GM19239 (cell line): ENCODE data around the gene DEFB123.

Experiments
- DNase-seq: peaks from one replicate; pipeline ENCODE4 v3.0.0; 2011; ENCODE audit warnings: low spot score; ENCODE audit not compliant: insufficient read length
- FAIRE-seq: peaks from 2 replicates; lab custom pipeline; 2011; peaks lifted over from hg19 to GRCh38; lab: Jason Lieb, UNC

DEFB123 gene

GRCh38 chr20:31473331-31474096 lies 33.1 kb downstream of the DEFB123 start:
- FAIRE-seq = no peak
- no peak for DNase-seq

DNA sequence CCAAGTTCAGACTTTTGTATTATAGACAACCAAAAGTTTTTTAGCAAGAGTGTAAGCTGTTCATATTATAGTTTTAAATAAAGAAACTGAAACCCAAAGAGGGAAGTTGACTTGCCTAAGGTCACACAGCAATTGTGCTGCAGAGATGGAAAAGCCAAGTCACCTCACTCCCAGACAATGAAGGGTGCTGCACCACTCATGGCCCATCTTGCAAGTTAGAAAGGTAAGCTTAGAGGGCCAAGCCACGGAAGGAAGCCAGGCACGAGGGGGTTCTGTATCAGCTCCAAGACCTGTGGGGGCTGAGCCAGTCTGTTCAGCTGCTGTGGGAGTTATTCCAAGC lies 33.6 kb downstream of the DEFB123 start:
- FAIRE-seq = peak; percentile 68

GRCh38 chr20:31474758-31475427 lies 34.5 kb downstream of the DEFB123 start, which contains the start of the genes DEFB124 and REM1:
Gene DEFB124, minus strand, starts transcription at chr20:31475127. Its CDS starts 2,114 bp downstream, at chr20:31473013.
Gene REM1, plus strand, starts transcription at chr20:31475288. Its CDS starts 1,158 bp downstream, at chr20:31476446.
- FAIRE-seq (no peak), DNase-seq (no peak)

More for the DNA sequence above, 33.6 kb downstream of the DEFB123 start:
- DNase-seq = no peak

GRCh38 chr20:31475472-31476293 lies 35.3 kb downstream of the DEFB123 start:
- no peak for FAIRE-seq
- DNase-seq = no peak

GRCh38 chr20:31476294-31476585 lies 35.8 kb downstream of the DEFB123 start:
- DNase-seq = no peak
- FAIRE-seq = no peak

DNA sequence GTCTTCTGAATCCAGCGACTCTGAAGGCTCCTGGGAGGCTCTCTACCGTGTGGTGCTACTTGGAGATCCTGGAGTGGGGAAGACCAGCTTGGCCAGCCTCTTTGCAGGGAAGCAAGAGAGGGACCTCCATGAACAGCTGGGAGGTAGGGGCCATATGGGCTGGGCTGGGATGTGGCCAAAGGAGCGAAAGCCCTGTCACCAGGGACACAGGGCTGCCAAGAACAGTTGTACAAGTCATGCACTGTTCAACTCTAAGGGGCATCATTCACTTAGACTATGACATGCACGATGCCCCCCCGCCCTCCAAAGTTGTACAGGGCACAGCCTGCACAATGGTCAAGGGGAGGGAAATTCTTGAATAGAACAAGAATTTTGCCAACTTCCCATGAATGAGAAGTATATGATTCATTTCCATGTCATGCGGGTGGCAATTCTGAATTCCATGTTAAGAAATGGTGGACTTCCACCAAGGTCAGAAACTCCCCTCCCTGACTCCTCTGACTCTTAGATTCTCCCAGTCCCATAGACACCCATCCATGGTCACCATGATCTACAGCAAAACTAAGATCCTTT lies 36.3 kb downstream of the DEFB123 start:
- FAIRE-seq = no peak
- DNase-seq = no peak

DNA sequence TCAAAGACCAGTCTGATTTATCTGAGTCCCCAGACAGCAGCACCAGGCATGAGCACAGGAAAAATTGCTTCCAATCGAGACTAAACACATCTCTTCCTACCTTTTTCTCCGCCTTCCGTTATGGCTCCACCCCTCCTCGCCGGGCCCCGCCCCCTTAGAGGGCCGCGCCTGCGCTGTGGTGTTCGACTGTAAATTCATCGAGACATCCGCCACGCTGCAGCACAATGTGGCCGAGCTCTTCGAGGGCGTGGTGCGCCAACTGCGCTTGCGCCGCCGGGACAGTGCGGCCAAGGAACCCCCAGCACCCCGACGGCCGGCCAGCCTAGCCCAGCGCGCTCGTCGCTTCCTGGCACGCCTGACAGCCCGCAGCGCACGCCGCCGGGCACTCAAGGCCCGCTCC lies 43.6 kb downstream of the DEFB123 start:
- FAIRE-seq (no peak), DNase-seq (no peak)

GRCh38 chr20:31485450-31486339 lies 45.3 kb downstream of the DEFB123 start:
- FAIRE-seq (no peak), DNase-seq (no peak)

DNA sequence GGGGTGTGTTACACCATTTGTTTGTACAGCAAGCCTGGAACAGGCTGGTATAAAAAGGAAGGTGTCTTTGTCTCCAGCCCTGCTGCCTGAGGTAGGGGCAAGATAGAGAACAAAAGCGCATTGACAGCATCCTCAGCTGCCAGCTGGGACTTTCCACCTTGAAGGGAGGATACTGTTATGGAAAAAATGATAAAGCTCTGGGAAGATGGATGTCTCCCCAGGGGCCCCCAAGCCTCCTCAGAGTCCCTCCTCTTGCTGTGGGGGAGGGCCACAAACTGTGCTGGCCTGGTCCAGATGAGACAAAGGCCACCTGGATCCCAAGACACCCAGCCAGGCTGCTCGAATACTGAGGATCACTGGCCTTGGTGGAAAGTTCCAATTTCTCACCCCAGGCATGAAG lies 47.7 kb downstream of the DEFB123 start:
- FAIRE-seq (no peak), DNase-seq (no peak)

- DNase-seq (no peak), FAIRE-seq (no peak)
Measured at GRCh38 chr20:31489152-31489551, 48.7 kb downstream of the DEFB123 start.

DNA sequence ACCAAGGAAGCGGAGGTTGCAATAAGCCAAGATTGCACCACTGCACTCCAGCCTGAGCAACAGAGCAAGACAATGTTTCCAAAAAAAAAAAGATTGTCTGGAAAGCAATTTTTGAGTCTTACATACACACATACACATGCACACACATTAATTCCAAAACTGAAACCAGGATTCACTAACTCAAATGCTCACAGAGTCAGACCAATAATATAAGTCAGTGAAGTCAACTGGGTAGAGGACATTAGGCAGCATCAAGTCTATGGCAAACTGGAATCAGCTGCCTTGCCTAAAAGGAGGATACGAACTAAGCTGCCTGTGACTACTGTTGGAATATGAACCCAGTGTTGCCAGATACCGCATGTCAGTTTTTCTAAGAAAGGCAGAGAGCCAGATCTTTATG lies 50.3 kb downstream of the DEFB123 start:
- FAIRE-seq (no peak), DNase-seq (no peak)

DNA sequence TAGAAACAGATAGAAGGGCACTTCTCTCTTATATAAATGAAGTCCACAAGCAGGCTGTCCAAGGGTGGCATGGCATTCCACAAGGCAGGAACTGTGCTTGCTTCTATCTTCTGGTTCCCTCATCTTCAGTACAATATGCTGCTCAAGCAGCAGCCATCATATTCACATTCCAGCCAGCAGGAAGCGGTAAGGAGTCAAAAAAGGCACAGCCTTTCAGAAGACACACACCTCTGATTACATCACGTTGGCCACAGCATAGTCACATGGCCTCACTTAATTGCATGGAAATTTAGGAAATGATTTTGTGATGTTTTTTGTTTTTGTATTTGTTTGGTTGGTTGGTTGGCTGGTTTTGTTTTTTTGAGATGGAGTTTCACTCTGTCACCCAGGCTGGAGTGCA lies 53.7 kb downstream of the DEFB123 start:
- FAIRE-seq (no peak), DNase-seq (no peak)

- no peak for FAIRE-seq
- DNase-seq = no peak
Measured at GRCh38 chr20:31496761-31497295, 56.4 kb downstream of the DEFB123 start.

DNA sequence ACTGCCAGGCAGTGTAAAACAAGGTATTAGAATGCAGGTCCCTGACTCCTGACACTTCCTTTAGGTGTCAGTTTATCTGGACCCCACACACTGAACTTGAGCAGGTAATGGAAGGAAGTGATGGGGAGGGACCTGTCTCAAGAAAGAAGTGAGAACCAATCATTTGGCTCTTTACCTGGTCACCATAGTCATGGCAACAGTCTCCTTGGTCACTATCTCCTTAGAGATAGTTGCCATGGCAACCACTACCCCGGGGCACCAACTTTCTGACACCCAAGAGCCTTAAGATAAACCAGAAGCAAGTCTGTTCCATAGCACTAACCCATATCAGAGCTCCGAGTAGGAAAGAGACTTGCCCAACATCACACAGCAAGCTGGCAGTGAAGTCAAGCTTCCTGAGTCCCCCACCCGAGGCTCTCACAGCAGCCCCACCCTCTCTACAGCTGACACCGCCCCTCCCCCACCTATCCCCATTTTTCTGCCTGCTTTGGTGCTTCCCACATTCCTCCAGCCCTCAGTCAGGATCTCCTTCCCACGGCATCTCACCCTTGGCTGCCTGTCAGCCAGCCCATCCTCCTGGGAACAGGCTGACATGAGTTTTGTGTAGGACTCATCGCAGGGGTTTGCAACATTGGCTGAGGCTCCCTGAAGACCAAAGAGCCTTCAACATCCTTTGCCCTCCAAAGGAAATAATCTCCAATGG lies 57.6 kb downstream of the DEFB123 start:
- no peak for FAIRE-seq

More for the DNA sequence above, 57.6 kb downstream of the DEFB123 start:
- no peak for DNase-seq
